GM12874 (cell line): ENCODE measurements around the gene ATP11A.

Source experiments
- TF ChIP-seq, protein P1 (sequence below): IDR thresholded peaks from 2 replicates; pipeline ENCODE4 v1.5.1; 2011; ENCODE audit warnings: low read depth, mild to moderate bottlenecking, control low read depth, low read length, moderate library complexity; ENCODE audit not compliant: insufficient read depth

Gene ATP11A

DNA sequence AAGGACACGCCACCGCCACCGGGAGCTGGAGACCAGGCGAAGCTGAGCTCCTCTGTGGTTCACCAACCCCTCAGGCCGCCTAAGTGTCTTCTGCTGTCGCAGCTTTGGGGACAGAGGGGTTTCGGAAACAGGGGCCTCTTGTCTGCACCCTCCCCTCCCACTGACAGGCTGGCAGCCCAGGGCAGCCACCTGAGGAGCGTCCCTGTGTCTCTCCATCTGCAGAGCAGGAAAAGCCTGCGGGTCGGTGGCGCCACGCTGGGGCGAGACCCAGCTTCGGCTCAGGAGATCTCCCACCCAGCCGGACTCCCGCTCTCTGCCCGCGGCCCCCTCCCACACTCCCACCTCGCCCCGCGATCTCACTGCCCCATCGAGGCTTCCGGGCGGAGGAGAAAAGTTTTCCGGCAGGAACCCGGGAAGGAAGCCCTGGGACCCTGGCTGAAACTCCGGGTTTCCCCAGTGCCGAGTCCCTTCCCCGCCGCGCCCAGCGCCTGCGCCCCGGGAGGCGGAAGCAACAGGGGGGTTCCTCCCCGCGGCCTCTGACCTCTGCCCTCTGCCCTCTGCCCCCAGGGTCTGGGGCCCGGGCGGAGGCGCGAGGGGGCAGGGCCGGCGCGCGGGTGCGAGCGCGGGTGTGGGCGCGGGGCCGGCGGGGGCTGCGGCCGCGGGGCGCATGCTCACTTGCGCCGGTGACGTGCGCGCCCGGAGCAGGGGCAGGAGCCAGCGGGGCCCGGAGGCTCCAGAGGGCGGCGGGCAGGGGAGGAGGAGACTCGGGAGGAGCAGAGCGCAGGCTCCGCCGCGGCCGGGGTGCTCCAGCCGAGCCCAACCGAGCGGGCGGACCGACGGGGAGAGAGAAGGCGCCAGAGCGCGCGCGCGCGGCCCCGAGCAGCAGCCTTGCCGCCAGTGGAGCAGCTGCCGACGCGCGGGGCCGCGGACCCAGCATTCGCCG lies at the start of gene ATP11A:
Gene ATP11A, plus strand, starts transcription at position 736 of the 943 bp plus-strand sequence. CDS start 379 bp downstream, outside the sequence.
- TF ChIP-seq, protein P1, sequence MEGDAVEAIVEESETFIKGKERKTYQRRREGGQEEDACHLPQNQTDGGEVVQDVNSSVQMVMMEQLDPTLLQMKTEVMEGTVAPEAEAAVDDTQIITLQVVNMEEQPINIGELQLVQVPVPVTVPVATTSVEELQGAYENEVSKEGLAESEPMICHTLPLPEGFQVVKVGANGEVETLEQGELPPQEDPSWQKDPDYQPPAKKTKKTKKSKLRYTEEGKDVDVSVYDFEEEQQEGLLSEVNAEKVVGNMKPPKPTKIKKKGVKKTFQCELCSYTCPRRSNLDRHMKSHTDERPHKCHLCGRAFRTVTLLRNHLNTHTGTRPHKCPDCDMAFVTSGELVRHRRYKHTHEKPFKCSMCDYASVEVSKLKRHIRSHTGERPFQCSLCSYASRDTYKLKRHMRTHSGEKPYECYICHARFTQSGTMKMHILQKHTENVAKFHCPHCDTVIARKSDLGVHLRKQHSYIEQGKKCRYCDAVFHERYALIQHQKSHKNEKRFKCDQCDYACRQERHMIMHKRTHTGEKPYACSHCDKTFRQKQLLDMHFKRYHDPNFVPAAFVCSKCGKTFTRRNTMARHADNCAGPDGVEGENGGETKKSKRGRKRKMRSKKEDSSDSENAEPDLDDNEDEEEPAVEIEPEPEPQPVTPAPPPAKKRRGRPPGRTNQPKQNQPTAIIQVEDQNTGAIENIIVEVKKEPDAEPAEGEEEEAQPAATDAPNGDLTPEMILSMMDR = no peak; the same call in 1 of the 2 replicates

DNA sequence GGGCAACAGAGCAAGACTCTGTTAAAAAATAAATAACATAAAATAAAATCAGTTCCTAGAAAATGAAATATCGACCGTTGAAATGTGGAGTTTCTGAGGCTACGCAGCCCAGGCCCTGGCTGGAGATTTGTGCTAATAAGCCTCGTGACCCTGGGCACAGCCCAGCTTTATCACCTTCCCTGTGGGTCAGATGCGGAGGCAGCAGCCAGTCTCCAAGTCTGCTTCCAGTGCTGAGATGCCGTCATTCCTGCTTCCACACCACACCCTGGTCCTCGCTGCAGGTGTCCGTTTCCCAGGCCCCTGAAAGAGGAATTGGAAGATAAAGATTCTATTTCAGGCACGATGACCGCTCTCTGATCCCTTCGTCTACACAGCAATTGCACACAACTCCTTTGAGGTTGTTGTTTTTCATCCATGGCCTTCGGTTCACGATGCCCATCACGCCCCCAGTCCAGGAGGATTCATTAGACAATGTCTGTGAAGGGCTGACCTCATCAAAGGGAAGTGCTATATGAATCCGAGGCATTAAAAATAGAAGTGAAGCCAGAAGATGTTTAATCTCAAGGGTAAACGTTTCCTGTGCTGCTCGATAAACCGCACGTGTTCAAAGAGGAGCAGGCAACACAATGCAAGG lies 48.3 kb upstream of the ATP11A start:
- TF ChIP-seq, protein P1 = no peak

DNA sequence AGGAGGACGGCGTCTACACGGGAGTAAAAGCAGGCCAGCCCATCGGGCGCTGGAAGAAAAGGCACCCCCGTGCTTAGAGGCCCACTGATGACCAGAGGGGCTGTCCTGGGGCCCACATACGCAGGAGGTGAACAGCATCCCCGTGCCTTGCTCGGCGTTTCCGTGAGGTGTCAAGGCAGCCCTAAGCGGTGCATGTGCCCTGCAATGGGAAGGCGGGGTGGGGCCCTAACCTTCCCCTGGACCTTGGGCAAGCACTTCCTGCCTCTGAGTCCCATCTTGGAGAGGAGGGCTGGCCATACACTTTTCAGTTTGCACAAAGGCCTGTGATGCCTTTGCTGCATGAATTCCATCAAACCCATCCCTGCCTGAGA lies 47.8 kb upstream of the ATP11A start:
- TF ChIP-seq, protein P1 = no peak

DNA sequence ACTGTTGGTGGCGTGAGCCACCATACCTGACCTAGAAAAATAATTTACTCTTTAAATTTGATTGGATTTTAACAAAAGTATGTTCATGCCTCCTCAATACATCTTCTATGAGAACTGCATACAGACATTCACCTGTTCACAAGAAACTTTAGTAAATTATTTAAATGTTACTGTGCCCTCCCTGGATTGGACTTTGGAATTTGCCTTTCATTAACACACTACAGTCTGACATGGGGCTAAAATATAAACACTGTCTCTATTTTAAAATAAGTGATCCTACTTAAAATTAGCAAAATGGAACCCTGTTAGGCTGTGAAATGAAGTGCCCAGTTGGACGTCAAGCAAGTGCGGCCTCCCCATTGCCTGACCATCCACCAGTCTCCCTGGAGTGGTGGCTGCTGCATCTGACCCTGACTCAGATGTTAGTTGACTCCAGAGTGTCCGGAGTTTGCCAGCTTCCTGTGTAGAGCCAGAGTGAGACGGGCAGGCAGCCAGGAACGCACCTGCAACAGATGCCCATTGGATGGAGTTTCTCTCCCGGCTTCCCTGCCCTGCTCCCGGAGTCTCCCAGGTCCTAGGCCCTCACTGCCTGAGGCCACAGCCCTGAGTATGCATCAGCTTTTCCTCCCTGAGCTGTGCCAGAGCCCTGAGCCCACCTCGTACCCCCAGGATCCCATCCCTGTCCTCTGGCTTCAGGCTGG lies 45.9 kb upstream of the ATP11A start:
- TF ChIP-seq, protein P1 = no peak

DNA sequence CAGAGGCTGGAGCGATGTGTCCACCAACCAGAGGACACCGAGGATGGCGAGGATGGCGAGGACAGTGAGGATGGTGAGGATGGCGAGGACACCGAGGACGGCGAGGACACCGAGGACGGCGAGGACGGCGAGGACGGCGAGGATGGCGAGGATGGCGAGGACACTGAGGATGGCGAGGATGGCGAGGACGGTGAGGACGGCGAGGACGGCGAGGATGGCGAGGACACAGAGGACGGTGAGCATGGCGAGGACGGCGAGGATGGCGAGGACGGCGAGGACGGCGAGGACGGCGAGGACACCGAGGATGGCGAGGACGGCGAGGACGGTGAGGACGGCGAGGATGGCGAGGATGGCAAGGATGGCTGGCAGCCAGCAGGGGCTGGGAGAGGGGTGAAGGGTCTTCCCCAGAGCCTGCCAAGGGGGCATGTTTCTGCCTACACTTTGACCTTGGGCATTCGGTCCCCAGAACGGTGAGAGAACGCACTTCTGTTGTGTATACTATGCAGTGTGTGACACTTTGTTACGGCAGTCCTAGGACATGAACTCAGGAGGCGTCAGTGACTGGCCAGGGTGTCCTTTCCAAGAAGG lies 44.4 kb upstream of the ATP11A start:
- TF ChIP-seq, protein P1 = no peak

DNA sequence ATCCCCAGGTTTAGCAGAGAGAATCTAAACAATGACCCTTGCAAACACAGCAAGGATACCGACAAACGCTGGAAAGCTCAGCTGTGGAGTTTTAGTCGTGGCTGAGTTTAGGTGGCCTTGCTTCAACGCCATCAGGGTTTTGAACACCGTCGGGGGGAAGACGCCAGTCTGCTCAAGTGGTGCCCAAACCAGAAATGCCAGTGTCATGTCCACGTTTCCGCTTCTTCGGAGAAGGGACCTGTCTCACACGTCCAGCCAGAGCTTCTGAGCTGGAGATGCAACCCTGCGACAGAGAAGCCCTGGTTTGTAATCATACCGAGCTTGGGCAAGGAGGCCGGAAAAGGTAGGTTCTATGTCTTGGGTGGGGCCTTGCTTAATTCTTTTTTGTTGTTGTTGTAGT lies 42.6 kb upstream of the ATP11A start:
- TF ChIP-seq, protein P1 = no peak

DNA sequence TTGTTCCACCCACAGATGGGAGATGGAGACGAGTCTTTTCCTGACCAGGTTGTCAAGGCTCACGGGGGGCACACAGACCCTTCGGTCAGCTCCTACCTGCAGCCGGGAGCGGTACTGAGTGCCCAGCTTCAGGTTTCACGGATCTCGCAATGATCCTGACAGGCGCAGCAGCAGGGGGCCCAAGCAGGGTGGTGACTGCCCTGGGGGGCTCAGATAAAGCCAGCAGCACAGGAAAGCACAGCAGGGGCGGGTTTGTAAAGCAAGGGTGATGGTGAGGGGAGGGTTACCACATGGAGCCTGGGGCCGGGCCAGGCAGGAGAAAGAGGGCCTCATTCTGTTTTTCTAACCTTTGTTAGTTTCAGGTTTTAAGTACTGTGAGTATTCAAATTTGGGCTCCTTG lies 41.7 kb upstream of the ATP11A start:
- TF ChIP-seq, protein P1 = no peak
